HL-60 (cell line): ENCODE data around the gene FAM32A.

Experiments used
- POLR2AphosphoS5 ChIP-seq: IDR thresholded peaks from 2 replicates; pipeline ENCODE4 v1.6.1; 2012; ENCODE audit warnings: low read depth
- TF ChIP-seq, protein P1 (sequence below): IDR thresholded peaks from one replicate; pipeline ENCODE4 v1.5.1; 2011; ENCODE audit warnings: low read length, control low read depth, inconsistent platforms; ENCODE audit not compliant: insufficient read depth
- TF ChIP-seq, protein P2 (sequence below): IDR thresholded peaks from 2 replicates; pipeline ENCODE4 v1.6.1; 2012; ENCODE audit warnings: low read depth; ENCODE audit not compliant: insufficient replicate concordance

DNA sequence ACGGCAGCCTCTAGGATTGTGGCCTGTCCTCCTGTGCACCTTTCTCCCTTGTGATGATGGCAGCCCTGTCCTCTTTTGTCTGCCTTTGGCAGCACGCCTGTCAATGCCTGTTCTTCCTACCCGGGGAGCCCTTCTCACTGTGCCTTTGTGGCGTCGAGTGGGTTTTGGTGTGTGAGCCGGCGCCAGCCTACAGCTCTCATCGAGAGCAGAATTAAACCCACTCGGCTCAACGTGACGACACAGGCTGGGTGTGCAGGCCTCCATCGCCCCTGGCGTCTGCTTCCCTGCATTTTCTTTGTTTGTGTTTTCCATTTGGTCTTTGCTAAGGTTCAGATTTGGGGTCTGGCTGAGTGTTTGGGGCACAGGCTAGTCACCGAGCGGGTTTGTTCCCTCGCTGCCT is 46.9 kb downstream of the FAM32A start:
- TF ChIP-seq, protein P1, sequence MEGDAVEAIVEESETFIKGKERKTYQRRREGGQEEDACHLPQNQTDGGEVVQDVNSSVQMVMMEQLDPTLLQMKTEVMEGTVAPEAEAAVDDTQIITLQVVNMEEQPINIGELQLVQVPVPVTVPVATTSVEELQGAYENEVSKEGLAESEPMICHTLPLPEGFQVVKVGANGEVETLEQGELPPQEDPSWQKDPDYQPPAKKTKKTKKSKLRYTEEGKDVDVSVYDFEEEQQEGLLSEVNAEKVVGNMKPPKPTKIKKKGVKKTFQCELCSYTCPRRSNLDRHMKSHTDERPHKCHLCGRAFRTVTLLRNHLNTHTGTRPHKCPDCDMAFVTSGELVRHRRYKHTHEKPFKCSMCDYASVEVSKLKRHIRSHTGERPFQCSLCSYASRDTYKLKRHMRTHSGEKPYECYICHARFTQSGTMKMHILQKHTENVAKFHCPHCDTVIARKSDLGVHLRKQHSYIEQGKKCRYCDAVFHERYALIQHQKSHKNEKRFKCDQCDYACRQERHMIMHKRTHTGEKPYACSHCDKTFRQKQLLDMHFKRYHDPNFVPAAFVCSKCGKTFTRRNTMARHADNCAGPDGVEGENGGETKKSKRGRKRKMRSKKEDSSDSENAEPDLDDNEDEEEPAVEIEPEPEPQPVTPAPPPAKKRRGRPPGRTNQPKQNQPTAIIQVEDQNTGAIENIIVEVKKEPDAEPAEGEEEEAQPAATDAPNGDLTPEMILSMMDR = no peak
- TF ChIP-seq POLR2AphosphoS5 = no peak
- TF ChIP-seq, protein P2, sequence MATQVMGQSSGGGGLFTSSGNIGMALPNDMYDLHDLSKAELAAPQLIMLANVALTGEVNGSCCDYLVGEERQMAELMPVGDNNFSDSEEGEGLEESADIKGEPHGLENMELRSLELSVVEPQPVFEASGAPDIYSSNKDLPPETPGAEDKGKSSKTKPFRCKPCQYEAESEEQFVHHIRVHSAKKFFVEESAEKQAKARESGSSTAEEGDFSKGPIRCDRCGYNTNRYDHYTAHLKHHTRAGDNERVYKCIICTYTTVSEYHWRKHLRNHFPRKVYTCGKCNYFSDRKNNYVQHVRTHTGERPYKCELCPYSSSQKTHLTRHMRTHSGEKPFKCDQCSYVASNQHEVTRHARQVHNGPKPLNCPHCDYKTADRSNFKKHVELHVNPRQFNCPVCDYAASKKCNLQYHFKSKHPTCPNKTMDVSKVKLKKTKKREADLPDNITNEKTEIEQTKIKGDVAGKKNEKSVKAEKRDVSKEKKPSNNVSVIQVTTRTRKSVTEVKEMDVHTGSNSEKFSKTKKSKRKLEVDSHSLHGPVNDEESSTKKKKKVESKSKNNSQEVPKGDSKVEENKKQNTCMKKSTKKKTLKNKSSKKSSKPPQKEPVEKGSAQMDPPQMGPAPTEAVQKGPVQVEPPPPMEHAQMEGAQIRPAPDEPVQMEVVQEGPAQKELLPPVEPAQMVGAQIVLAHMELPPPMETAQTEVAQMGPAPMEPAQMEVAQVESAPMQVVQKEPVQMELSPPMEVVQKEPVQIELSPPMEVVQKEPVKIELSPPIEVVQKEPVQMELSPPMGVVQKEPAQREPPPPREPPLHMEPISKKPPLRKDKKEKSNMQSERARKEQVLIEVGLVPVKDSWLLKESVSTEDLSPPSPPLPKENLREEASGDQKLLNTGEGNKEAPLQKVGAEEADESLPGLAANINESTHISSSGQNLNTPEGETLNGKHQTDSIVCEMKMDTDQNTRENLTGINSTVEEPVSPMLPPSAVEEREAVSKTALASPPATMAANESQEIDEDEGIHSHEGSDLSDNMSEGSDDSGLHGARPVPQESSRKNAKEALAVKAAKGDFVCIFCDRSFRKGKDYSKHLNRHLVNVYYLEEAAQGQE = no peak
